DND-41 (cell line): ENCODE measurements around the gene APC2.
A peak's percentile ranks its signal among the peaks of the same experiment; 100 is the strongest.

Source experiments
- ATAC-seq: fragments of 200-7000 bp; cut with Tn5 transposase; 3 replicates; pipeline ENCODE4 v1.9.1; 2021; ENCODE audit warnings: low read depth; ENCODE audit not compliant: insufficient read depth
- DNase-seq: peaks from one replicate; pipeline ENCODE4 v3.0.0-alpha.2; 2020
- H2AFZ ChIP-seq: 2 replicates; pipeline ENCODE4 v1.6.0; 2012; ENCODE audit warnings: low read depth, low read length
- H3K27ac ChIP-seq: 2 replicates; pipeline ENCODE4 v1.5.1; 2012; ENCODE audit warnings: low read length, inconsistent platforms
- H3K27me3 ChIP-seq: fragments of 200-600 bp; sonication (generic); 2 replicates; pipeline ENCODE4 v1.6.0; 2012; ENCODE audit warnings: low read length, mild to moderate bottlenecking, inconsistent platforms; ENCODE audit not compliant: insufficient read depth, poor library complexity
- H3K36me3 ChIP-seq: 2 replicates; pipeline ENCODE4 v1.5.1; 2012; ENCODE audit warnings: low read length, inconsistent platforms; ENCODE audit not compliant: insufficient read depth
- H3K4me1 ChIP-seq: 2 replicates; pipeline ENCODE4 v1.5.1; 2012; ENCODE audit warnings: mild to moderate bottlenecking, low read length; ENCODE audit not compliant: insufficient read depth
- H3K4me2 ChIP-seq: 2 replicates; pipeline ENCODE4 v1.6.0; 2012; ENCODE audit warnings: mild to moderate bottlenecking, moderate library complexity, low read length, inconsistent platforms; ENCODE audit not compliant: insufficient read depth
- H3K4me3 ChIP-seq, 2 experiments: fragments of 200-600 bp in 1 of 2; shearing (Covaris generic) in 1 of 2; 2 replicates each; pipeline ENCODE4 v1.5.1; 2012 to 2016; ENCODE audit warnings: inconsistent platforms in 2 of 2, low read length in 2 of 2, mild to moderate bottlenecking in 2 of 2, low read depth in 1 of 2, moderate library complexity in 1 of 2
- H3K79me2 ChIP-seq: 2 replicates; pipeline ENCODE4 v1.6.0; 2012; ENCODE audit warnings: low read length, inconsistent platforms; ENCODE audit not compliant: insufficient read depth
- H3K9ac ChIP-seq: 2 replicates; pipeline ENCODE4 v1.6.0; 2012; ENCODE audit warnings: low read depth, mild to moderate bottlenecking, inconsistent platforms, low read length, moderate library complexity
- H3K9me3 ChIP-seq: 2 replicates; pipeline ENCODE4 v1.5.1; 2012; ENCODE audit warnings: low read length, moderate library complexity, mild to moderate bottlenecking, inconsistent platforms; ENCODE audit not compliant: insufficient read depth, severe bottlenecking
- H4K20me1 ChIP-seq: 2 replicates; pipeline ENCODE4 v1.6.0; 2012; ENCODE audit warnings: low read length; ENCODE audit not compliant: insufficient read depth
- CTCF ChIP-seq: IDR thresholded peaks from 2 replicates; pipeline ENCODE4 v1.5.1; 2012; ENCODE audit warnings: borderline replicate concordance, low read length, moderate library complexity, mild to moderate bottlenecking; ENCODE audit not compliant: poor library complexity, severe bottlenecking; ENCODE audit errors: extremely low read depth
- EZH2 ChIP-seq: IDR thresholded peaks from 3 replicates; pipeline ENCODE4 v1.6.1; 2012; ENCODE audit warnings: borderline replicate concordance, low read depth, mild to moderate bottlenecking, moderate library complexity, low read length, inconsistent platforms; ENCODE audit not compliant: severe bottlenecking

Gene APC2

GRCh38 chr19:1407528-1408299 lies 42.2 kb upstream of the APC2 start, which contains the start of gene DAZAP1:
TSS of gene DAZAP1 (plus strand) at chr19:1407586. CDS start at chr19:1407774, 188 bp downstream.
- peaks cover 52% of the 10 kb centered on the region for H3K79me2 ChIP-seq

GRCh38 chr19:1408300-1409203 lies 41.4 kb upstream of the APC2 start:
- peaks cover 61% of the 10 kb centered on the region for H3K79me2 ChIP-seq
- peak overlapping the region; percentile 84 for H3K4me2 ChIP-seq
- peaks cover 51% of the 10 kb centered on the region for H3K36me3 ChIP-seq
- H3K4me3 ChIP-seq: peak overlapping the region; percentile 37 to 60
- H3K27ac ChIP-seq: peak overlapping the region; percentile 57
- no peaks in the 10 kb centered on the region for H3K9me3 ChIP-seq
- no peak for TF ChIP-seq CTCF
- TF ChIP-seq EZH2: no peak
- peaks cover 52% of the 10 kb centered on the region for H4K20me1 ChIP-seq
- peak; percentile 57 for DNase-seq
- peak overlapping the region; percentile 100 for H3K9ac ChIP-seq
- peak; percentile 34 for ATAC-seq
- no peaks in the 10 kb centered on the region for H3K27me3 ChIP-seq
- H2AFZ ChIP-seq: 0 out of 2 replicates have a peak overlapping the region, but pooled peaks have one; percentile 17
- peaks cover 55% of the 10 kb centered on the region for H3K4me1 ChIP-seq

More at GRCh38 chr19:1407528-1408299, 42.2 kb upstream of the APC2 start, which contains the start of gene DAZAP1:
- H4K20me1 ChIP-seq: peaks cover 44% of the 10 kb centered on the region
- peaks cover 53% of the 10 kb centered on the region for H3K4me1 ChIP-seq
- peak within 1 kb of the TSS; percentile 84 for H3K4me2 ChIP-seq
- H3K36me3 ChIP-seq: peaks cover 42% of the 10 kb centered on the region
- peak within 1 kb of the TSS; percentile 73 for H2AFZ ChIP-seq
- TF ChIP-seq CTCF: no peak
- no peak for TF ChIP-seq EZH2
- H3K4me3 ChIP-seq: peak within 1 kb of the TSS; percentile 37 to 61
- H3K9me3 ChIP-seq: no peaks in the 10 kb centered on the region
- no peaks in the 10 kb centered on the region for H3K27me3 ChIP-seq
- peak within 1 kb of the TSS; percentile 100 for H3K9ac ChIP-seq
- DNase-seq (peak; percentile 30), ATAC-seq (peak; percentile 4; the same call in 2 of the 3 replicates)
- peak within 1 kb of the TSS; percentile 83 for H3K27ac ChIP-seq

- H4K20me1 ChIP-seq: peaks cover 61% of the 10 kb centered on the region
- TF ChIP-seq CTCF (no peak), EZH2 (no peak)
- no peak for ATAC-seq
These were observed 40.5 kb upstream of the APC2 start for GRCh38 chr19:1409204-1410005.

More at GRCh38 chr19:1409204-1410005, 40.5 kb upstream of the APC2 start:
- no peak for DNase-seq
- peak overlapping the region; percentile 100 for H3K9ac ChIP-seq
- H3K4me1 ChIP-seq: peaks cover 55% of the 10 kb centered on the region
- peaks cover 69% of the 10 kb centered on the region for H3K79me2 ChIP-seq
- H3K27me3 ChIP-seq: no peaks in the 10 kb centered on the region
- peak overlapping the region; percentile 57 for H3K27ac ChIP-seq
- peaks cover 59% of the 10 kb centered on the region for H3K36me3 ChIP-seq
- peak overlapping the region; percentile 37 to 60; a peak in 3 of 4 replicates for H3K4me3 ChIP-seq
- no peaks in the 10 kb centered on the region for H3K9me3 ChIP-seq
- peak overlapping the region; percentile 84 for H3K4me2 ChIP-seq
- no peak overlapping the region for H2AFZ ChIP-seq
